HUDEP-2 (cell line): Measurements from ENCODE around the gene TRPM2.
A peak's percentile ranks its signal among the peaks of the same experiment; 100 is the strongest.
"Not testable (repeated sequence)": the region's sequence is repeated elsewhere in the genome, so short reads cannot be mapped to it uniquely, and the experiment has no call there.

Experiments
- DNase-seq, 76 experiments: peaks; one replicate each; lab custom pipeline; 2025; ENCODE audit not compliant: unreplicated experiment in 76 of 76; lab: John Stamatoyannopoulos, UW

Gene TRPM2

DNA sequence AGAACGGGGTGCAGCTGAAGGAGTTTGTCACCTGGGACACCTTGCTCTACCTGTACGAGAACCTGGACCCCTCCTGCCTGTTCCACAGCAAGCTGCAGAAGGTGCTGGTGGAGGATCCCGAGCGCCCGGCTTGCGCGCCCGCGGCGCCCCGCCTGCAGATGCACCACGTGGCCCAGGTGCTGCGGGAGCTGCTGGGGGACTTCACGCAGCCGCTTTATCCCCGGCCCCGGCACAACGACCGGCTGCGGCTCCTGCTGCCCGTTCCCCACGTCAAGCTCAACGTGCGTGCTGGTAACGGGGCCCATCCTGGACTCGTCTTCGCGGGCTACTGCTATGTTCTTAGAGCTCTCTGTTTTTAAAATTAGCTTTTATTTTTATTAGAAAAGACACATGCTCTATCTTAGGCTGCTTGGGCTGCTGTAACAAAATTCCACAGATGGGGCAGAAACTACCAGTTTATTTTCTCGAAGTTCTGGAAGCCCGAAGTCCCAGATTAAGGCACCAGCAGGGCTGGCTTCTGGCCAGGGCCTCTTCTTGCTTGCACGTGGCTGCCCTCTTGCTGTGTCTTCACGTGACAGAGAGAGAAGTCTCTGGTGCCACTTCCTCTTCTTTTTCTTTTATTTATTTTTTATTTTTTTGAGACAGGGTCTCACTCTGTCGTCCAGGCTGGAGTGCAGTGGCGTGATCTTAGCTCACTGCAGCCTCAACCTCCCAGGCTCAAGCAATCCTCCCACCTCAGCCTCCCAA is 38.1 kb downstream of the TRPM2 start:
- peak in 44 of 76 experiments; percentile 9 to 49 (median 29) for DNase-seq

DNA sequence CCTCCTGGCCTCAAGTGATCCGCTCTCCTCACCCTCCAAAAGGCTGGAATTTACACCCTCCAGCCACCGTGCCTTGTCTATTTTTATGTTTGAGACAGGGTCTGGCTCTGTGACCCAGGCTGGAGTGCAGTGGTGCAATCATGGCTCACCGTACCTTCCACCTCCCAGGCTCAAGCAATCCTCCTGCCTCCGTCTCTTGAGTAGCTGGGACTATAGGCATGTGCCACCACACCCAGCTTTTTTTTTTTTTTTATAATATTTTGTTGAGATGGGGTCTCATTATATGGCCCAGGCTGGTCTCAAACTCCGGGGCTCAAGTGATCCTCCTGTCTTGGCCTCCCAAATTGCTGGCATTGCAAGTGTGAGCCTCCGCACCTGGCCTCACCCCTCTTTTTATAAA is 38.8 kb downstream of the TRPM2 start:
- DNase-seq, result no peak

DNA sequence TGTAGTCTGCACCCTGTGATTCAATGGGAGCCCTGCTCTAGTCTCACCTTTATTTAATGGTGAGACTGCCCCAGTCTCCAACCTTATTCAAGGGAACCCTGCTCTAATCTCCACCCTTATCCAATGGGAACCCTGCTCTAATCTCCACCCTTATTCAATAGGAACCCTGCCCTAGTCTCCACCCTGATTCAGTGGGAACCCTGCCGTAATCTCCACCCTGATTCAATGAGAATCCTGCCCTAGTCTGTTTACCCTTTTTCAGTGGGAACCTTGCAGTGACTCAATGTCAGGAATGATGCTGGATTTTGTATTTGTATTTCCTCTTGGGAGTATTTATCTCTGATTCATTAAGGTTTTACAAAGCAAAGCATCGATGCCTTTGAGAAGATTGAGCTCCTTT is 39.5 kb downstream of the TRPM2 start:
- no peak for DNase-seq

GRCh38 chr21:44394733-44395132 is 41.3 kb downstream of the TRPM2 start:
- DNase-seq, result peak in 1 of 76 experiments; percentile 34

DNA sequence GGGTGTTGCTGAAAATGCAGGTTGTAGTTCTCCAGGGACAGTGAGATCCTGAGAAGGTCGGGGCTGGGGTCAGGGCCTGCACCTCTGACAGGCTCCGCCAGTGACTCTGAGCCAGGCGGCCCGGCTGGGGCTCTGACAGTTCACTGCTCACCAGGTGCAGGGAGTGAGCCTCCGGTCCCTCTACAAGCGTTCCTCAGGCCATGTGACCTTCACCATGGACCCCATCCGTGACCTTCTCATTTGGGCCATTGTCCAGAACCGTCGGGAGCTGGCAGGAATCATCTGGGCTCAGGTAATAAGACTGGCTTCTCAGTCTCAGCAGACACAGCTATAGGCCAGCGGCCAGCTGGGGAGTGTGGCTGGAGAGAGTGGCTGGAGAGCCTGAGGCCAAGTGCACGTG is 41.8 kb downstream of the TRPM2 start:
- no peak for DNase-seq

DNA sequence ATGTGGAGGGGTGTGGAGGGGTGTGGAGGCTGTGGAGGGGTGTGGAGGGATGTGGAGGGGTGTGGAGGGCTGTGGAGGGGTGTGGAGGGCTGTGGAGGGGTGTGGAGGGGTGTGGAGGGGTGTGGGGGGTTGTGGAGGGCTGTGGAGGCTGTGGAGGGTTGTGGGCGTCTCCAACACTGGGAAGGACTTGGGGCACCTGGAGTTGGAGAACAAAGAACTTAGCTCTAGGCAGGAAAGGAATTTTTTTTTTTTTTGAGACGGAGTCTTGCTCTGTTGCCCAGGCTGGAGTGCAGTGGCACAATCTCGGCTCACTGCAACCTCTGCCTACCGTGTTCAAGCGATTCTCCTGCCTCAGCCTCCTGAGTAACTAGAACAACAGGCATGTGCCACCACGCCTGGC is 43.4 kb downstream of the TRPM2 start:
- DNase-seq, result not testable (repeated sequence)

DNA sequence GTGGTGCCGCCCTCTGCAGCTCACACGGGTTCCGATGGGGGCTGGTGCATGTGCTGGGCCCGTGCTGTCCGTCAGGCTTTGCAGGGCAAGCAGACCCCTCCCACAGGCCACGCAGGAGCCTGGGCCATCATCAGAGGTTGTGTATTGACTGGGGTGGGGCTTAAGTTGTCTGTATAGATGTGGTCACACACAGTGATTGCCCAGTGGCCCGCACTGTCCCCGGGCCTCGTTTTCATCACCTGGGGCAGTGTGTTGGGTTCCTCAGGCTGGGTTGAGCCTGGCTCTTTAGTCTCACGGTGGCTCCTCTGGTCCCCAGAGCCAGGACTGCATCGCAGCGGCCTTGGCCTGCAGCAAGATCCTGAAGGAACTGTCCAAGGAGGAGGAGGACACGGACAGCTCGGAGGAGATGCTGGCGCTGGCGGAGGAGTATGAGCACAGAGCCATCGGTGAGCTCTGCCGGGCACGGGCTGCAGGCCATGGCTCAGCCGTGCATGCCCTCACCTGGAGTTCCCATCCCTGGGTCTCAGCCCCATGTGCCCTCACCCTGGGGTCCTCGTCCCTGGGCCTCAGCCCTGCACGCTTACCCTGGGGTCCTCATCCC is 44.1 kb downstream of the TRPM2 start:
- DNase-seq, result no peak

DNA sequence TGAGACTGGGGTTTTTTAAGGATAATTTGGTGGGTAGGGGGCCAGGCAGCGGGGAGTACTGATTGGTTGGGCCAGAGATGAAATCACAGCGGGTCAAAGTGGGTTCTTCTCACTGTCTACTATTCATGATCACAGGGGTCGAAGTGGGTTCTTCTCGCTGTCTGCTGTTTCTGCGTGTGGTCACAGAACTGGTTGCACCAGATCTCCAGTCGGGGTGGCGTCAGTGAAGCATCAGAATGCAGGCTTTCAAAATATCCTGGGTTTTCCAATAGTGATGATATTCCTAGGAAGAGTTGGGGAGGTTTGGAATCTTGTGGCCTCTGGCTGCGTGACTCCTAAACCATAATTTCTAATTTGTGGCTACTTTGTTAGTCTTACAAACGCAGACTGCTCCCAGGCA is 45.1 kb downstream of the TRPM2 start:
- no peak for DNase-seq

GRCh38 chr21:44399151-44399954 is 45.9 kb downstream of the TRPM2 start:
- no peak for DNase-seq

- no peak for DNase-seq
Measured at GRCh38 chr21:44399955-44400790, 46.8 kb downstream of the TRPM2 start.

- no peak for DNase-seq
Measured at GRCh38 chr21:44400791-44401385, 47.5 kb downstream of the TRPM2 start.

- no peak for DNase-seq
Measured at GRCh38 chr21:44401386-44402160, 48.2 kb downstream of the TRPM2 start.

DNA sequence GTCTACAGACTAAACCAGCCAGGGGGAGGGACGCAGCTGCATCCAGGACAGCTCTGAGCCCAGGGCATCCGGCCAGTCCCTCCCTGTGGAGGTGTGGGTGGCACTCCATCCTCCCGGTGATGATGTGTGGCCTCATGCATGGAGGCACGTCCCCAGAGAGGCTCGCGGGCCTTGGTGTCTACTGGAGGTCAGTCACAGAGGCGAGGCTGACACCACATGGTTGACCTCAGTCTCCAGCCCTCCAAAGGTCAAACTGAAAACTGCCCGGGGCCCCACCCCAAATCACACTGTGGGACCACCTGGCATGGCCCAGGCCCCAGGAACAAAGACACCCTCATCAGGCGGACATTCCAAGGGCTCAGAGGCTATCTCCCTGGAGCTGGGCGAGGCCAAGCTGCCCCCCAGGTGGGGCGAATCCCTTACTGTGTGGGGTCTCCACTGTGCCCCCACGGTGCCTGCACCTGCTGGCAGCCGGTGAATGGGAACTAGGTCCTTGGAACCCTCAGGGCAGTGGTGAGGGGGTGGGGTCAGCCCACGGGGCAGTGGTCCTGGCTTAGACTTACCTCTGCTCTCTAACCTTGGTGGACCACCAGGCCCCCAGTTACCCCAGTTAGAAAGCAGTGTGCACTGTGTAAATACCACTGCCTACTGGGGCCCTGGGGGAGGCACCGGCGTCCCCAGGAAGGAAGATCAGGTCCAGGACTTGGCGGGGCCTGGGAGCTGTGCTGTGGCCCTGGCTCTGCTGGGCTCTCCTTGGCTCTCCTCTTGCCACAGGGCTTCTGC is 49.1 kb downstream of the TRPM2 start:
- no peak for DNase-seq

GRCh38 chr21:44403106-44404020 is 49.9 kb downstream of the TRPM2 start:
- DNase-seq, result no peak

DNA sequence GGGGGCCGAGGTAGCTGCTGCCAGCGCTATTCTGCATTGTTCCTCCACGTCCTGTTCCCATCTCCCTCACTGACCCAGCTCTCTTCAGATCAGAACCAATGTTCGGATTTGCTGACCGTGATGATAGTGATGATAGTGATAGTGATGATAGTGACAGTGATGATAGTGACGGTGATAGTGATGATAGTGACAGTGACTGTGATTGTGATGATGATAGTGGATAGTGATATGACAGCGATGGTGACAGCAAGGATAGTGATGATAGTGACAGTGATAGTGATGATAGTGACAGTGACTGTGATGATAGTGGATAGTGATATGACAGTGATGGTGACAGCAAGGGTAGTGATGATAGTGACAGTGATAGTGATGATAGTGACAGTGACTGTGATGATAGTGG is 51.1 kb downstream of the TRPM2 start:
- not testable (repeated sequence) for DNase-seq

DNA sequence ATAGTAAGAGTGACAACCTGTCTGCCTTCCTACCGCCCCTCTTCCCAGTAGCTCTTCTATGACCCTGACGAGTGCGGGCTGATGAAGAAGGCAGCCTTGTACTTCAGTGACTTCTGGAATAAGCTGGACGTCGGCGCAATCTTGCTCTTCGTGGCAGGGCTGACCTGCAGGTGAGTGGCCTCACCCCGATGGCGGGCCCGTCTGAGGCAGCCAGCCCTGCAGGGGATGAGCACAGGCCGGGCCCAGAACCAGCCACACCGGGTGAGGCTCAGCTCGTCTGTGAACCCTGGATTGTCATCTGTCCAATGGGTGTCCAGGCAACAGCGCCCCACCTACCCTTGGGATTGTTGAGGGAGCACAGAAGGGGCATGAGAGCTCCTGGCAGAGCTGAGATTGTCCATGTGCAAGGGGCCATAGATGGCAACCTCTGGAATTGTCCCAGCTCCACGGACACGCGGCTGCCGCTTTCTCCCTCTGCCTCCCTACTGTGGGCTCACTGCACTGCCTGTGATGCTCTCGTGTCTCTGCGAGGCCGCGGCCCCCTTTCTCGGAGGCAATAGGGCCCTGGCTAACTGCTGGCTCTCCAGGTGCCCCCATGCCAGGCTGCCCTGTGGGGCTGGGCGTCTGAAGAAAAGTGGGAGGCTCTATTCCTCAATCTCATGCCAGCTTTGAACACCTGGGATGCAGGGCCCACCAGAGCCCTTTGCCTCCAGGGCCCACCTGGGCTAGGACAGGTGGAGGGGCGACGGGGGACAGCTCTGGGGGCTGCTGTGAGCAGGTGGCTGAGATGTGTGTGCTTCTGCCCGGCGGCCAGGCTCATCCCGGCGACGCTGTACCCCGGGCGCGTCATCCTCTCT is 51.9 kb downstream of the TRPM2 start:
- DNase-seq, result no peak
